A549 (cell line): ENCODE data around the gene MYOC. TPM values are rescaled to one million over a fixed set of nuclear protein-coding genes. Genes with fewer than 3 reads are reported as not detected.

Experiments used
- ATAC-seq, 2 experiments: fragments of 200-7000 bp in 1 of 2; fragments of >200 bp in 1 of 2; cut with Nextera tagmentation in 1 of 2; cut with Tn5 transposase in 1 of 2; 3 replicates each; pipeline versions ENCODE4 v1.8.0 to v1.9.1; 2018 to 2020; ENCODE audit warnings: mild to moderate bottlenecking in 1 of 2, moderate library complexity in 1 of 2
- CTCF ChIA-PET: fragments of 300-600 bp; sonication (Branson Sonifier 250); formaldehyde crosslinking; extraction: SDS; loops from one replicate; lab custom pipeline; 2021; ENCODE audit warnings: antibody characterized with exemption, inconsistent platforms; lab: Yijun Ruan, JAX
- POLR2A ChIA-PET: fragments of 350-600 bp; formaldehyde crosslinking; extraction: SDS; loops from one replicate; lab custom pipeline; 2021; ENCODE audit warnings: antibody characterized with exemption, inconsistent platforms; lab: Yijun Ruan, JAX
- DNase-seq, 2 experiments: peaks; one replicate each; pipeline versions ENCODE4 v3.0.0 to v3.0.0-alpha.2; 2011 to 2016; ENCODE audit warnings: low read depth in 1 of 2, low spot score in 1 of 2
- FAIRE-seq: peaks from 2 replicates; lab custom pipeline; 2011; peaks lifted over from hg19 to GRCh38; lab: Jason Lieb, UNC
- H3K27ac ChIP-seq, 2 experiments: fragments of >200 bp; sonication (Bioruptor Twin); formaldehyde crosslinking; 3 replicates each; pipeline ENCODE4 v1.5.1; 2016 to 2017
- H3K4me1 ChIP-seq: fragments of >200 bp; sonication (Bioruptor Twin); formaldehyde crosslinking; 3 replicates; pipeline ENCODE4 v1.6.1; 2016
- H3K4me2 ChIP-seq: fragments of >200 bp; sonication (Bioruptor Twin); formaldehyde crosslinking; 3 replicates; pipeline ENCODE4 v1.6.1; 2016
- H3K4me3 ChIP-seq: fragments of >200 bp; sonication (Bioruptor Twin); formaldehyde crosslinking; 3 replicates; pipeline ENCODE4 v1.5.1; 2016
- H3K9me3 ChIP-seq: fragments of >200 bp; sonication (Bioruptor Twin); formaldehyde crosslinking; 3 replicates; pipeline ENCODE4 v1.6.1; 2016
- CBX8 ChIP-seq: fragments of 200-600 bp; sonication (generic); IDR thresholded peaks from 2 replicates; pipeline ENCODE4 v1.6.1; 2016
- CHD2 ChIP-seq: fragments of 150-350 bp; IDR thresholded peaks from 2 replicates; pipeline ENCODE4 v1.6.1; 2014; ENCODE audit warnings: low read length; ENCODE audit not compliant: partially characterized antibody
- GATA3 ChIP-seq: IDR thresholded peaks from 2 replicates; pipeline ENCODE4 v1.6.1; 2012; ENCODE audit warnings: borderline replicate concordance
- HOXB13 ChIP-seq: fragments of 250-450 bp; sonication (Bioruptor Pico); IDR thresholded peaks from 2 replicates; pipeline ENCODE4 v1.5.0; 2020; ENCODE audit warnings: low read depth, mild to moderate bottlenecking, moderate library complexity
- KDM1A ChIP-seq: fragments of 200-600 bp; sonication (generic); IDR thresholded peaks from 2 replicates; pipeline ENCODE4 v1.6.1; 2016; ENCODE audit warnings: low read depth, mild to moderate bottlenecking
- MYC ChIP-seq: IDR thresholded peaks from 2 replicates; pipeline ENCODE4 v1.6.1; 2012; ENCODE audit warnings: mild to moderate bottlenecking, inconsistent platforms, low read length, improper control_type of control experiment, borderline replicate concordance
- NR3C1 ChIP-seq: fragments of >200 bp; sonication (Bioruptor Twin); formaldehyde crosslinking; IDR thresholded peaks from 3 replicates; pipeline ENCODE4 v1.6.1; 2017
- PHF8 ChIP-seq: fragments of 200-600 bp; sonication (generic); IDR thresholded peaks from 2 replicates; pipeline ENCODE4 v1.6.1; 2016; ENCODE audit warnings: low read depth, mild to moderate bottlenecking, antibody characterized with exemption, moderate library complexity, borderline replicate concordance
- POLR2AphosphoS2 ChIP-seq: conservative IDR thresholded peaks from 2 replicates; pipeline ENCODE4 v1.6.1; 2012; ENCODE audit warnings: low read length, improper control_type of control experiment, inconsistent platforms
- RAD21 ChIP-seq, 2 experiments: fragments of >200 bp in 1 of 2; sonication (Bioruptor Twin) in 1 of 2; formaldehyde crosslinking in 1 of 2; IDR thresholded peaks in 1 of 2; conservative IDR thresholded peaks in 1 of 2; 2 replicates in 1 of 2; 3 replicates in 1 of 2; pipeline ENCODE4 v1.6.1; 2012 to 2018; ENCODE audit warnings: inconsistent platforms in 1 of 2
- RARB ChIP-seq: fragments of 250-450 bp; sonication (Bioruptor Pico); IDR thresholded peaks from 2 replicates; pipeline ENCODE4 v1.8.0; 2021; ENCODE audit warnings: mild to moderate bottlenecking, moderate library complexity
- RFX5 ChIP-seq: fragments of 450-650 bp; IDR thresholded peaks from 2 replicates; pipeline ENCODE4 v1.7.1; 2014; ENCODE audit warnings: antibody characterized with exemption, mild to moderate bottlenecking, moderate library complexity
- SMC3 ChIP-seq: fragments of >200 bp; sonication (Bioruptor Twin); formaldehyde crosslinking; IDR thresholded peaks from 3 replicates; pipeline ENCODE4 v1.6.1; 2018; ENCODE audit warnings: inconsistent platforms
- SREBF2 ChIP-seq: fragments of 450-650 bp; IDR thresholded peaks from 2 replicates; pipeline ENCODE4 v1.6.1; 2014; ENCODE audit warnings: mild to moderate bottlenecking, moderate library complexity
- ZC3H11A ChIP-seq: fragments of 450-650 bp; IDR thresholded peaks from 2 replicates; pipeline ENCODE4 v1.6.1; 2014; ENCODE audit warnings: antibody characterized with exemption, mild to moderate bottlenecking
- ZFP36 ChIP-seq: fragments of 450-650 bp; IDR thresholded peaks from 2 replicates; pipeline ENCODE4 v1.6.1; 2014; ENCODE audit warnings: borderline replicate concordance; ENCODE audit not compliant: partially characterized antibody
- ZSCAN20 ChIP-seq: fragments of 250-450 bp; sonication (Bioruptor Pico); IDR thresholded peaks from 2 replicates; pipeline ENCODE4 v1.8.0; 2022; ENCODE audit warnings: mild to moderate bottlenecking, moderate library complexity
- WGBS: methylation state at CpG from one replicate; pipeline ENCODE4 v1.1.6; 2017; ENCODE audit errors: missing lambda C conversion rate; 5-methylcytosine and 5-hydroxymethylcytosine counted together
- polyA plus RNA-seq, 4 experiments: library from polyadenylated mRNA; depleted of rRNA in 3 of 4; stranded (reverse); fragments of >200 nt; fragmentation: RNase III in 1 of 4; extraction: RNeasy Plus Mini Kit Qiagen cat#74134 plus additional on column Dnase treatment in 1 of 4; gene quantifications; 2 replicates in 3 of 4; 3 replicates in 1 of 4; pipeline ENCODE4 v1.2.3, GENCODE V29; 2011 to 2017
- TF ChIP-seq, protein P1 (sequence below): fragments of >200 bp; sonication (Bioruptor Twin); formaldehyde crosslinking; IDR thresholded peaks from 3 replicates; pipeline ENCODE4 v1.5.1; 2016
- TF ChIP-seq, protein P2 (sequence below): IDR thresholded peaks from 2 replicates; pipeline ENCODE4 v1.6.1; 2012
- TF ChIP-seq, protein P3 (sequence below): fragments of >200 bp; sonication (Bioruptor Twin); formaldehyde crosslinking; IDR thresholded peaks from 3 replicates; pipeline ENCODE4 v1.6.1; 2016
- TF ChIP-seq, protein P4 (sequence below): IDR thresholded peaks from 2 replicates; pipeline ENCODE4 v1.6.1; 2012; ENCODE audit warnings: low read depth, borderline replicate concordance
- TF ChIP-seq, protein P5 (sequence below): fragments of 250-450 bp; sonication (Bioruptor Pico); IDR thresholded peaks from 2 replicates; pipeline ENCODE4 v1.5.0; 2021; ENCODE audit warnings: mild to moderate bottlenecking, moderate library complexity, borderline replicate concordance
- TF ChIP-seq, protein P6 (sequence below): fragments of 200-600 bp; sonication (generic); IDR thresholded peaks from 2 replicates; pipeline ENCODE4 v1.6.1; 2016; ENCODE audit warnings: antibody characterized with exemption, mild to moderate bottlenecking, moderate library complexity

MYOC gene
- polyA plus RNA-seq, 2 of the 4 experiments (the other 2 are of a cell fraction), result not detected

DNA sequence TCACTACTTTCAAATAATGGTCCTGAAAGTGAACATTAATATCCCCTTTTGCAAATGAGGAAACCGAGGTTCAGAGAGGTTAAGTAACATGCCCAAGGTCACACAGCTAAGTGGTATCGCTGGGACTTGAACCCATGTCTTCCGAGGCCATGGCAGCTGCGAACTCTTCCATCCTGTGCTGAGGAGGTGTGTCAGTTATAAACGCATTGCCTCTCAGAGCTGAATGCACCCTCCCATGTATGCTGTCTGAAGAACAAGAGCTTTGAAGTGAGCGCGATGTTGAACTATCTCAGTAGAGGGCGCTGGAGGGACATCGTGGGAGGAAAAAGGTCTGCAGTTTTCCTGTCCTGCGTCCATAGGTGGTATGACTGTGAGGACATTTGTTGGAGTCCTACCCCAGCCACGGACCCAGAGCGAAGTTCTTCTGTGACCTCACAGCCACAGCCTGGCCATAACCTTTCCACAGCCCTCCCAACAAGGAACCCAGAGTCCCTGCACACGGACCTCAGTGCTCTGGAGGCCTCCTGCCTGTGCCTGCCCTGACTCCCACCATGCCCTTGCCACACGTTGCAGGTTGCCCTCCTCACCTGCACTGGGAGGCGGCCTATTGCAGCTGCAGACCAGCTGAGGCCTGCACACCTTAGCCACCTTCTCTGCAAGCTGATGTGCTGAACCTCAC, 7.5 kb downstream of the MYOC start:
- H3K27ac ChIP-seq, result peak overlapping the region in 1 of 2 experiments; percentile 55; a peak in 1 of 6 replicates
- TF ChIP-seq, protein P1, sequence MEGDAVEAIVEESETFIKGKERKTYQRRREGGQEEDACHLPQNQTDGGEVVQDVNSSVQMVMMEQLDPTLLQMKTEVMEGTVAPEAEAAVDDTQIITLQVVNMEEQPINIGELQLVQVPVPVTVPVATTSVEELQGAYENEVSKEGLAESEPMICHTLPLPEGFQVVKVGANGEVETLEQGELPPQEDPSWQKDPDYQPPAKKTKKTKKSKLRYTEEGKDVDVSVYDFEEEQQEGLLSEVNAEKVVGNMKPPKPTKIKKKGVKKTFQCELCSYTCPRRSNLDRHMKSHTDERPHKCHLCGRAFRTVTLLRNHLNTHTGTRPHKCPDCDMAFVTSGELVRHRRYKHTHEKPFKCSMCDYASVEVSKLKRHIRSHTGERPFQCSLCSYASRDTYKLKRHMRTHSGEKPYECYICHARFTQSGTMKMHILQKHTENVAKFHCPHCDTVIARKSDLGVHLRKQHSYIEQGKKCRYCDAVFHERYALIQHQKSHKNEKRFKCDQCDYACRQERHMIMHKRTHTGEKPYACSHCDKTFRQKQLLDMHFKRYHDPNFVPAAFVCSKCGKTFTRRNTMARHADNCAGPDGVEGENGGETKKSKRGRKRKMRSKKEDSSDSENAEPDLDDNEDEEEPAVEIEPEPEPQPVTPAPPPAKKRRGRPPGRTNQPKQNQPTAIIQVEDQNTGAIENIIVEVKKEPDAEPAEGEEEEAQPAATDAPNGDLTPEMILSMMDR, result peak; percentile 79
- TF ChIP-seq SMC3, result peak; percentile 64
- TF ChIP-seq RAD21 (conservative IDR thresholded peaks at IDR 0.05 in 1 of 2, IDR thresholded peaks at IDR 0.05 in 1 of 2), result peak; percentile 76 to 83
- TF ChIP-seq POLR2AphosphoS2, result no peak
- peak; percentile 73 for TF ChIP-seq ZFP36
- TF ChIP-seq CBX8, result no peak
- TF ChIP-seq KDM1A, result peak; percentile 63; the same call in 1 of the 2 replicates
- 7% methylated on average over 15 of the region's 15 CpGs for WGBS
- CTCF ChIA-PET, result interaction anchor here (0.6 to 3.5 kb wide), 46 partner anchors 10 to 785 kb away, joined by 3 to 48 read pairs (median 4); partner anchors contain the start of genes METTL13, MYOCOS, PRRC2C and VAMP4
- POLR2A ChIA-PET, result interaction anchor here (1.3 kb wide), 1 partner anchor 136 kb away, joined by 7 read pairs; the partner anchor contains the start of gene METTL13
- no peaks in the 10 kb centered on the region for H3K4me1 ChIP-seq
- peak overlapping the region; percentile 40 for H3K4me2 ChIP-seq
- ATAC-seq, result peak; percentile 92 to 95
- no peak for FAIRE-seq
- H3K9me3 ChIP-seq, result no peaks in the 10 kb centered on the region
- H3K4me3 ChIP-seq, result no peak overlapping the region
- DNase-seq, result peak; percentile 58 to 91

DNA sequence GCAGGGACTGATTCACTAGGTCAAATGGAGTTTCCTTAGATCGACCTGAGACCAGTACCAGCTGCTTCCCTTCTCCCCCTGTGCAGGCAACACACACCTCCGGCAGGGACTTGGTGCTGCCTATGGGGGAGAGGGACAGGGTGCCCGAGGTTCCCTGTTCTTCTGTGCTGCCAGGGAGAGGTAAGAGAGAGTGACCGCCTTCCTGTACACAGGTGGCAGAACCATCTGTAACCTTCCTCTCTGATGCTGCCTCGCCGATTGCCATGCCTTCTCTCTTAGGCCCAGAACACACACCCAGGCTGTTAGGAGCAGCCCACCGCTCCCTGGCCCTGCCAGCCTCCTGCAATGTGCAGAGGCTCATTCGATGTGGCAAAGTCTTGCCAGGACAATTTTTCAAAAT, 9.3 kb downstream of the MYOC start:
- Histone ChIP-seq H3K4me2 (no peak overlapping the region), H3K27ac (no peak overlapping the region), H3K9me3 (no peaks in the 10 kb centered on the region), H3K4me1 (no peaks in the 10 kb centered on the region), H3K4me3 (no peak overlapping the region)
- ATAC-seq, result no peak
- CTCF ChIA-PET, result interaction anchor here (0.8 kb wide), 1 partner anchor 24 kb away, joined by 4 read pairs; no protein-coding TSS in a partner anchor
- no peak for FAIRE-seq
- no peak for DNase-seq
- WGBS, result 62% methylated on average over 8 of the region's 8 CpGs
- POLR2A ChIA-PET, result no interaction called here
- TF ChIP-seq NR3C1 (no peak), SREBF2 (no peak), RARB (CRISPR knock-in tag) (no peak), HOXB13 (no peak), ZFP36 (no peak), GATA3 (no peak), ZSCAN20 (CRISPR knock-in tag) (no peak), RFX5 (no peak), CHD2 (no peak), MYC (no peak)
- TF ChIP-seq, protein P2, sequence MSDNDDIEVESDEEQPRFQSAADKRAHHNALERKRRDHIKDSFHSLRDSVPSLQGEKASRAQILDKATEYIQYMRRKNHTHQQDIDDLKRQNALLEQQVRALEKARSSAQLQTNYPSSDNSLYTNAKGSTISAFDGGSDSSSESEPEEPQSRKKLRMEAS, result no peak
- TF ChIP-seq, protein P3, sequence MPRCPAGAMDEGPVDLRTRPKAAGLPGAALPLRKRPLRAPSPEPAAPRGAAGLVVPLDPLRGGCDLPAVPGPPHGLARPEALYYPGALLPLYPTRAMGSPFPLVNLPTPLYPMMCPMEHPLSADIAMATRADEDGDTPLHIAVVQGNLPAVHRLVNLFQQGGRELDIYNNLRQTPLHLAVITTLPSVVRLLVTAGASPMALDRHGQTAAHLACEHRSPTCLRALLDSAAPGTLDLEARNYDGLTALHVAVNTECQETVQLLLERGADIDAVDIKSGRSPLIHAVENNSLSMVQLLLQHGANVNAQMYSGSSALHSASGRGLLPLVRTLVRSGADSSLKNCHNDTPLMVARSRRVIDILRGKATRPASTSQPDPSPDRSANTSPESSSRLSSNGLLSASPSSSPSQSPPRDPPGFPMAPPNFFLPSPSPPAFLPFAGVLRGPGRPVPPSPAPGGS, result no peak
- TF ChIP-seq, all 56 proteins: peak for 0

DNA sequence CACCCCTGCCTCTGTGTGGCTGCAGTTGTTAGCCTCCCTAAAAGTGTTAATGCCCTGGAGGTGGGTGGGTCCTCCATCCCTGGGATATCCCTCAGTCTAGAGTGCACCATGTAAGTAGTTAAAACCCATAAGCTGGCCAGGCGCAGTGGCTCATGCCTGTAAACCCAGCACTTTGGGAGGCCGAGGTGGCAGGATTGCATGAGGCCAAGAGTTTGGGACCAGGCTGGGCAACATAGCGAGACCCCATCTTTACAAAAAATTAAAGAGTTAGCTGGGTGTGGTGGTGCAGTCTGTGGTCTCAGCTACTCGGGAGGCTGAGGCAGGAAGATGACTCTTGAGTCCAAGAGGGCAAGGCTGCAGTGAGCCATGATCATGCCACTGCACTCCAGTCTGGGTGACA, 10.3 kb downstream of the MYOC start:
- no peak overlapping the region for H3K27ac ChIP-seq
- DNase-seq, result no peak
- ChIA-PET CTCF (interaction anchor here (0.8 to 1.4 kb wide), 3 partner anchors 23 to 343 kb away, joined by 3 to 5 read pairs (median 4); no protein-coding TSS in a partner anchor), POLR2A (no interaction called here)
- ATAC-seq, result no peak
- H3K4me1 ChIP-seq, result no peaks in the 10 kb centered on the region
- WGBS, result 60% methylated on average over 4 of the region's 4 CpGs
- H3K4me3 ChIP-seq, result no peak overlapping the region
- no peak overlapping the region for H3K4me2 ChIP-seq
- FAIRE-seq, result no peak
- no peaks in the 10 kb centered on the region for H3K9me3 ChIP-seq
- TF ChIP-seq, protein P4, sequence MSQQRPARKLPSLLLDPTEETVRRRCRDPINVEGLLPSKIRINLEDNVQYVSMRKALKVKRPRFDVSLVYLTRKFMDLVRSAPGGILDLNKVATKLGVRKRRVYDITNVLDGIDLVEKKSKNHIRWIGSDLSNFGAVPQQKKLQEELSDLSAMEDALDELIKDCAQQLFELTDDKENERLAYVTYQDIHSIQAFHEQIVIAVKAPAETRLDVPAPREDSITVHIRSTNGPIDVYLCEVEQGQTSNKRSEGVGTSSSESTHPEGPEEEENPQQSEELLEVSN, result no peak
- TF ChIP-seq, protein P5, sequence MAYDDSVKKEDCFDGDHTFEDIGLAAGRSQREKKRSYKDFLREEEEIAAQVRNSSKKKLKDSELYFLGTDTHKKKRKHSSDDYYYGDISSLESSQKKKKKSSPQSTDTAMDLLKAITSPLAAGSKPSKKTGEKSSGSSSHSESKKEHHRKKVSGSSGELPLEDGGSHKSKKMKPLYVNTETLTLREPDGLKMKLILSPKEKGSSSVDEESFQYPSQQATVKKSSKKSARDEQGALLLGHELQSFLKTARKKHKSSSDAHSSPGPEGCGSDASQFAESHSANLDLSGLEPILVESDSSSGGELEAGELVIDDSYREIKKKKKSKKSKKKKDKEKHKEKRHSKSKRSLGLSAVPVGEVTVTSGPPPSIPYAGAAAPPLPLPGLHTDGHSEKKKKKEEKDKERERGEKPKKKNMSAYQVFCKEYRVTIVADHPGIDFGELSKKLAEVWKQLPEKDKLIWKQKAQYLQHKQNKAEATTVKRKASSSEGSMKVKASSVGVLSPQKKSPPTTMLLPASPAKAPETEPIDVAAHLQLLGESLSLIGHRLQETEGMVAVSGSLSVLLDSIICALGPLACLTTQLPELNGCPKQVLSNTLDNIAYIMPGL, result no peak
- TF ChIP-seq HOXB13, result no peak
- no peak for TF ChIP-seq KDM1A
- no peak for TF ChIP-seq PHF8
- TF ChIP-seq ZC3H11A, result no peak
- TF ChIP-seq, protein P6, sequence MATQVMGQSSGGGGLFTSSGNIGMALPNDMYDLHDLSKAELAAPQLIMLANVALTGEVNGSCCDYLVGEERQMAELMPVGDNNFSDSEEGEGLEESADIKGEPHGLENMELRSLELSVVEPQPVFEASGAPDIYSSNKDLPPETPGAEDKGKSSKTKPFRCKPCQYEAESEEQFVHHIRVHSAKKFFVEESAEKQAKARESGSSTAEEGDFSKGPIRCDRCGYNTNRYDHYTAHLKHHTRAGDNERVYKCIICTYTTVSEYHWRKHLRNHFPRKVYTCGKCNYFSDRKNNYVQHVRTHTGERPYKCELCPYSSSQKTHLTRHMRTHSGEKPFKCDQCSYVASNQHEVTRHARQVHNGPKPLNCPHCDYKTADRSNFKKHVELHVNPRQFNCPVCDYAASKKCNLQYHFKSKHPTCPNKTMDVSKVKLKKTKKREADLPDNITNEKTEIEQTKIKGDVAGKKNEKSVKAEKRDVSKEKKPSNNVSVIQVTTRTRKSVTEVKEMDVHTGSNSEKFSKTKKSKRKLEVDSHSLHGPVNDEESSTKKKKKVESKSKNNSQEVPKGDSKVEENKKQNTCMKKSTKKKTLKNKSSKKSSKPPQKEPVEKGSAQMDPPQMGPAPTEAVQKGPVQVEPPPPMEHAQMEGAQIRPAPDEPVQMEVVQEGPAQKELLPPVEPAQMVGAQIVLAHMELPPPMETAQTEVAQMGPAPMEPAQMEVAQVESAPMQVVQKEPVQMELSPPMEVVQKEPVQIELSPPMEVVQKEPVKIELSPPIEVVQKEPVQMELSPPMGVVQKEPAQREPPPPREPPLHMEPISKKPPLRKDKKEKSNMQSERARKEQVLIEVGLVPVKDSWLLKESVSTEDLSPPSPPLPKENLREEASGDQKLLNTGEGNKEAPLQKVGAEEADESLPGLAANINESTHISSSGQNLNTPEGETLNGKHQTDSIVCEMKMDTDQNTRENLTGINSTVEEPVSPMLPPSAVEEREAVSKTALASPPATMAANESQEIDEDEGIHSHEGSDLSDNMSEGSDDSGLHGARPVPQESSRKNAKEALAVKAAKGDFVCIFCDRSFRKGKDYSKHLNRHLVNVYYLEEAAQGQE, result no peak
